PC-9 (cell line): Measurements from ENCODE around the gene HPN. TPM values are rescaled to one million over a fixed set of nuclear protein-coding genes. Genes with fewer than 3 reads are reported as not detected.
A peak's percentile ranks its signal among the peaks of the same experiment; 100 is the strongest.
"Not testable (repeated sequence)": the region's sequence is repeated elsewhere in the genome, so short reads cannot be mapped to it uniquely, and the experiment has no call there.

Source experiments
- BruUV-seq: library from RNA; stranded (reverse); fragments of 400-500 nt; replicated peaks from 2 replicates; lab custom pipeline; 2021; lab: Mats Ljungman, UMichigan
- CTCF ChIA-PET: fragments of 300-600 bp; sonication (Branson Sonifier 250); formaldehyde crosslinking; loops from one replicate; lab custom pipeline; 2022; ENCODE audit warnings: antibody characterized with exemption; lab: Charles Lee
- POLR2A ChIA-PET: fragments of 300-600 bp; sonication (Branson Sonifier 250); formaldehyde crosslinking; loops from one replicate; lab custom pipeline; 2022; ENCODE audit warnings: antibody characterized with exemption; ENCODE audit not compliant: unreplicated experiment; lab: Charles Lee
- DNase-seq, 2 experiments: peaks; one replicate each; pipeline versions ENCODE4 v3.0.0 to v3.0.0-alpha.2; 2015 to 2022; ENCODE audit warnings: mixed read lengths in 1 of 2
- H2AFZ ChIP-seq: fragments of 200-600 bp; sonication (generic); 2 replicates; pipeline ENCODE4 v1.8.1; 2017; ENCODE audit warnings: antibody characterized with exemption
- H3F3A ChIP-seq: fragments of 200-600 bp; sonication (generic); 2 replicates; pipeline ENCODE4 v1.8.1; 2017; ENCODE audit warnings: antibody characterized with exemption, mild to moderate bottlenecking, low read depth; ENCODE audit not compliant: insufficient read depth
- H3K27ac ChIP-seq: fragments of 200-600 bp; sonication (generic); 2 replicates; pipeline ENCODE4 v1.6.1; 2016; ENCODE audit warnings: mixed run types
- H3K27me3 ChIP-seq: fragments of 200-600 bp; sonication (generic); 2 replicates; pipeline ENCODE4 v1.6.1; 2016; ENCODE audit warnings: low read depth, mixed run types; ENCODE audit not compliant: insufficient read depth
- H3K36me3 ChIP-seq: fragments of 200-600 bp; sonication (generic); 2 replicates; pipeline ENCODE4 v1.6.1; 2016; ENCODE audit warnings: low read depth, mixed run types
- H3K4me1 ChIP-seq: fragments of 200-600 bp; sonication (generic); replicated peaks from 2 replicates; pipeline ENCODE4 v1.6.1; 2016; ENCODE audit warnings: mixed run types; ENCODE audit not compliant: insufficient read depth
- H3K4me2 ChIP-seq: fragments of 200-600 bp; sonication (generic); 2 replicates; pipeline ENCODE4 v1.6.1; 2017; ENCODE audit warnings: mixed run types
- H3K4me3 ChIP-seq: fragments of 200-600 bp; sonication (generic); 2 replicates; pipeline ENCODE4 v1.6.1; 2016; ENCODE audit warnings: mixed run types
- H3K79me2 ChIP-seq: fragments of 200-600 bp; sonication (generic); 2 replicates; pipeline ENCODE4 v1.6.1; 2017; ENCODE audit warnings: low read depth, mixed run types
- H3K9me2 ChIP-seq: fragments of 200-600 bp; sonication (generic); 2 replicates; pipeline ENCODE4 v1.8.1; 2017; ENCODE audit warnings: mild to moderate bottlenecking; ENCODE audit not compliant: insufficient read depth
- H3K9me3 ChIP-seq: fragments of 200-600 bp; sonication (generic); 2 replicates; pipeline ENCODE4 v1.8.1; 2016; ENCODE audit warnings: low read depth; ENCODE audit not compliant: insufficient read depth
- H4K20me1 ChIP-seq: fragments of 200-600 bp; sonication (generic); 2 replicates; pipeline ENCODE4 v1.8.1; 2017; ENCODE audit not compliant: insufficient read depth
- EZH2 ChIP-seq: fragments of 200-600 bp; sonication (generic); IDR thresholded peaks from 2 replicates; pipeline ENCODE4 v1.8.0; 2017; ENCODE audit warnings: antibody characterized with exemption, low read depth
- intact Hi-C: fragments of 100-400 bp; cut with micrococcal nuclease; formaldehyde crosslinking; loops from one replicate; pipeline ENCODE4 v1.10.0; 2022; ENCODE audit not compliant: unreplicated experiment
- total RNA-seq: library from RNA; stranded (reverse); gene quantifications from 2 replicates; pipeline ENCODE4 v1.2.3, GENCODE V29; 2021
- TF ChIP-seq, protein P1 (sequence below): fragments of 200-600 bp; sonication (generic); conservative IDR thresholded peaks from 2 replicates; pipeline ENCODE4 v1.6.1; 2017; ENCODE audit warnings: mixed run types, antibody characterized with exemption, mild to moderate bottlenecking, moderate library complexity

Gene HPN
- total RNA-seq, 1 experiment from 2014 or later = 12.3 TPM

DNA sequence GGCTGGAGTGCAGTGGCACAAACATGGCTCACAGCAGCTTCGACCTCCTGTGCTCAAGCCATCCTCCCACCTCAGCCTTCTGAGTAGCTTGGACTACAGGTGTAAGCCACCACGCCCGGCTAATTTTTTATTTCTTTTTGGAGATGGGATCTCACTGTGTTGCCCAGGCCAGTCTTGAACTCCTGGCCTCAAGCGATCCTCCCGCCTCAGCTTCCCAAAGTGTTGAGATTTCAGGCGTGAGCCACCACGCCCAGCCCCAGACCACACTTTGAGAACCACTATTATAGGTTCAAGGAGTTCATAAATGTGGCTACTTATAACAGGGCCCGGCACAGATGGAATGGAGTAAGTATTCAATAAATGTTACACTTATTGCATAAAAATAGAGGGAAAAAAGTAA is 14.5 kb upstream of the HPN start:
- intact Hi-C loops = no loop called here
- Histone ChIP-seq H3K9me3 (no peaks in the 10 kb centered on the region), H3K36me3 (no peaks in the 10 kb centered on the region)

DNA sequence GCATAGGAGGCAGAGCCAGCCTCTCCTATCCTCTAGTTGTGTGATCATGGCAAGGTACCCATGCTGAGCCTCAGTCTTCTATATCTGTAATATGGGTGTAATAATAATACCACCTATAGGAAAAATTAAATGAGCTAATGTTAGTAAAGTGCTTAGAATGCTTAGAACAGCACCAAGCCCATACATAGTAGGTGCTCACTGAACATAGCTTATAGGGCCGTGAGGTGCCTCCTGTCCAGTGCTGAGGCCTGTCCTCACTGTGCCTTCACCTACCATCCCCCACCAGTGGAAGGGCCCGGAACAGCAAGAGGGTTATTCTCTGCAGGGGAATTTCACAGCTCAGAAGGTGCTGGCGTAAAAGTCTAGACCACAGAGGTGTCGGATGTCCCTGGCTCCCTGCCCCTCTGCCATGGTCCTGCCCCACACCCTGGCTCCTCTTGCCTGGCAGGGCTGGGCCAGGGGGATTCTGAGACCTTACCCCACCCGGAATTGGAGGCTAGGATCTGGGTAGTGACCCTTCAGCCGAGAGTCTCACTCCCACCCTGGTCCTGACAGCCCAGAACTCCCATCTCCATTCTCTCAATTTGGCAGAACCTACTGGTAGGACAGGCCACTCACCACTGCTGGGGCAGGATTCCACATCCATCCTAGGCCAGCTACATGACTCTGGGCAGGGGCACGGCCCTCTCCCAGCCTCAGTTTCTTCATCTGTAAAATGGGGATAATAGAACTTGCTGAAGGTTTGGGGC is 13.5 kb upstream of the HPN start:
- Histone ChIP-seq H2AFZ (no peak overlapping the region), H3K79me2 (no peaks in the 10 kb centered on the region), H3K27me3 (peaks cover 18% of the 10 kb centered on the region), H3K36me3 (no peaks in the 10 kb centered on the region), H3K27ac (no peak overlapping the region), H3K9me3 (no peaks in the 10 kb centered on the region), H4K20me1 (no peaks in the 10 kb centered on the region), H3K4me2 (no peak overlapping the region), H3F3A (peaks cover 23% of the 10 kb centered on the region), H3K4me3 (no peak overlapping the region), H3K9me2 (no peaks in the 10 kb centered on the region), H3K4me1 (peaks cover 12% of the 10 kb centered on the region; the same call in 1 of the 2 replicates)
- TF ChIP-seq EZH2 = no peak
- TF ChIP-seq, protein P1, sequence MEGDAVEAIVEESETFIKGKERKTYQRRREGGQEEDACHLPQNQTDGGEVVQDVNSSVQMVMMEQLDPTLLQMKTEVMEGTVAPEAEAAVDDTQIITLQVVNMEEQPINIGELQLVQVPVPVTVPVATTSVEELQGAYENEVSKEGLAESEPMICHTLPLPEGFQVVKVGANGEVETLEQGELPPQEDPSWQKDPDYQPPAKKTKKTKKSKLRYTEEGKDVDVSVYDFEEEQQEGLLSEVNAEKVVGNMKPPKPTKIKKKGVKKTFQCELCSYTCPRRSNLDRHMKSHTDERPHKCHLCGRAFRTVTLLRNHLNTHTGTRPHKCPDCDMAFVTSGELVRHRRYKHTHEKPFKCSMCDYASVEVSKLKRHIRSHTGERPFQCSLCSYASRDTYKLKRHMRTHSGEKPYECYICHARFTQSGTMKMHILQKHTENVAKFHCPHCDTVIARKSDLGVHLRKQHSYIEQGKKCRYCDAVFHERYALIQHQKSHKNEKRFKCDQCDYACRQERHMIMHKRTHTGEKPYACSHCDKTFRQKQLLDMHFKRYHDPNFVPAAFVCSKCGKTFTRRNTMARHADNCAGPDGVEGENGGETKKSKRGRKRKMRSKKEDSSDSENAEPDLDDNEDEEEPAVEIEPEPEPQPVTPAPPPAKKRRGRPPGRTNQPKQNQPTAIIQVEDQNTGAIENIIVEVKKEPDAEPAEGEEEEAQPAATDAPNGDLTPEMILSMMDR = no peak
- BruUV-seq = no TSS peak
- CTCF ChIA-PET = interaction anchor here (0.9 kb wide), 1 partner anchor 17 kb away, joined by 4 read pairs; no protein-coding TSS in a partner anchor
- peak in 1 of 2 experiments; percentile 23 for DNase-seq
- intact Hi-C loops = no loop called here
- POLR2A ChIA-PET = interaction anchor here (0.6 kb wide), 1 partner anchor 179 kb away, joined by 3 read pairs; no protein-coding TSS in a partner anchor

More for the DNA sequence above, 14.5 kb upstream of the HPN start:
- Histone ChIP-seq H3K9me2 (no peaks in the 10 kb centered on the region), H3K27ac (no peak overlapping the region), H3K4me1 (peaks cover 12% of the 10 kb centered on the region; the same call in 1 of the 2 replicates), H3K4me3 (no peak overlapping the region), H3K79me2 (no peaks in the 10 kb centered on the region), H4K20me1 (no peaks in the 10 kb centered on the region), H3F3A (peaks cover 23% of the 10 kb centered on the region), H2AFZ (no peak overlapping the region), H3K27me3 (peaks cover 11% of the 10 kb centered on the region), H3K4me2 (no peak overlapping the region)
- TF ChIP-seq EZH2 = no peak
- TF ChIP-seq, protein P1 = no peak
- DNase-seq = no peak
- no TSS peak for BruUV-seq
- ChIA-PET CTCF (no interaction called here), POLR2A (interaction anchor here (0.6 kb wide), 1 partner anchor 689 kb away, joined by 4 read pairs; no protein-coding TSS in a partner anchor)

DNA sequence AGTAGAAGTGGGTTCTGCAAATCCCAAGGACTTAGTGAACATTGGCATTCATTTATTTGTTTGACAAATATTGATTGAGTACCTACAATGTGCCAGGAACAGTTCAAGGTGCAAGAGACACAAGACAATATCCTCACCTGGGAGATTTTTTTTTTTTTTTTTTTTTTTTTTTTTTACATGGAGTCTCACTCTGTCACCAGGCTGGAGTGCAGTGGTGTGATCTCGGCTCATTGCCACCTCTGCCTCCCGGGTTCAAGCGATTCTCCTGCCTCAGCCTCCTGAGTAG is 13.0 kb upstream of the HPN start:
- CTCF ChIA-PET, H3K79me2 ChIP-seq, POLR2A ChIA-PET, H3K4me2 ChIP-seq, H2AFZ ChIP-seq, H3K4me3 ChIP-seq, H4K20me1 ChIP-seq, H3K36me3 ChIP-seq, intact Hi-C loops, H3K9me2 ChIP-seq, H3K9me3 ChIP-seq, H3K27ac ChIP-seq, DNase-seq: not testable (repeated sequence)
- H3K4me1 ChIP-seq = peaks cover 12% of the 10 kb centered on the region; the same call in 1 of the 2 replicates
- peaks cover 23% of the 10 kb centered on the region for H3F3A ChIP-seq
- BruUV-seq = TSS peak; percentile 19
- peaks cover 20% of the 10 kb centered on the region for H3K27me3 ChIP-seq

DNA sequence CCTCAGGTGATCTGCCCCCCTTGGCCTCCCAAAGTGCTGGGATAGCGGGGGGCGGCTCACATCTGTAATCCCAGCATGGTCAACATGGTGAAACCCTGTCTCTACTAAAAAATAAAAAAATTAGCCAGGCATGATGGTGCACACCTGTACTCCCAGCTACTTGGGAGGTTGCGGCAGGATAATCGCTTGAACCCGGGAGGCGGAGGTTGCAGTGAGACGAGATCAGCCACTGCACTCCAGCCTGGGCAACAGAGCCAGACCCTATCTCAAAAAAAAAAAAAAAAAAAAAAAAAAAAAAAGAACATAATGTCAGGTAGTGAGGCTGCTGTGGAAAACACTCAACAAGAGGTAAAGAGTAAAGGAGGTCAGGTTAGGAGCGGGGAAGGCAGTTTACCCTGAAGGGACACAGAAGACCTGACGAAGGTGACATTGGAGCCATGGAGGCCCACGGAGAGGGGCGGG is 12.2 kb upstream of the HPN start:
- H3K4me2 ChIP-seq, DNase-seq, H3K36me3 ChIP-seq, H2AFZ ChIP-seq, intact Hi-C loops, H4K20me1 ChIP-seq, H3K27ac ChIP-seq, H3K79me2 ChIP-seq, POLR2A ChIA-PET, BruUV-seq, H3K9me3 ChIP-seq, H3K4me3 ChIP-seq, H3K9me2 ChIP-seq, CTCF ChIA-PET: not testable (repeated sequence)
- peaks cover 23% of the 10 kb centered on the region for H3F3A ChIP-seq
- peaks cover 12% of the 10 kb centered on the region; the same call in 1 of the 2 replicates for H3K4me1 ChIP-seq
- peaks cover 21% of the 10 kb centered on the region for H3K27me3 ChIP-seq
